HG02642 (cell line): Measurements from ENCODE around the gene PANK4.

Source experiments
- ATAC-seq: cut with Tn5 transposase; IDR thresholded peaks from one replicate; pipeline ENCODE4 v1.9.1; 2021; ENCODE audit warnings: mild to moderate bottlenecking; ENCODE audit not compliant: unreplicated experiment, poor library complexity

Gene PANK4

GRCh38 chr1:2502661-2503553 is 23.5 kb downstream of the PANK4 start:
- no peak for ATAC-seq

- no peak for ATAC-seq
Measured at GRCh38 chr1:2502210-2502609, 24.2 kb downstream of the PANK4 start.

GRCh38 chr1:2501820-2502119 is 24.6 kb downstream of the PANK4 start:
- ATAC-seq: no peak

GRCh38 chr1:2501041-2501819 is 25.2 kb downstream of the PANK4 start:
- no peak for ATAC-seq

- ATAC-seq: no peak
Measured at GRCh38 chr1:2499986-2500596, 26.3 kb downstream of the PANK4 start.

- no peak for ATAC-seq
Measured at GRCh38 chr1:2499260-2499659, 27.1 kb downstream of the PANK4 start.

- no peak for ATAC-seq
Measured at GRCh38 chr1:2498648-2499047, 27.7 kb downstream of the PANK4 start.

- ATAC-seq: no peak
Measured at GRCh38 chr1:2497891-2498290, 28.5 kb downstream of the PANK4 start.

- ATAC-seq: no peak
Measured at GRCh38 chr1:2496746-2497145, 29.6 kb downstream of the PANK4 start.

- no peak for ATAC-seq
Measured at GRCh38 chr1:2496087-2496622, 30.2 kb downstream of the PANK4 start.

- ATAC-seq: no peak
Measured at GRCh38 chr1:2495546-2495945, 30.9 kb downstream of the PANK4 start.

- ATAC-seq: no peak
Measured at GRCh38 chr1:2495026-2495425, 31.4 kb downstream of the PANK4 start.

- no peak for ATAC-seq
Measured at GRCh38 chr1:2494323-2494693, 32.1 kb downstream of the PANK4 start.

- no peak for ATAC-seq
Measured at GRCh38 chr1:2493691-2494322, 32.6 kb downstream of the PANK4 start.

GRCh38 chr1:2493218-2493617 is 33.2 kb downstream of the PANK4 start:
- no peak for ATAC-seq

- ATAC-seq: no peak
Measured at GRCh38 chr1:2492091-2492490, 34.3 kb downstream of the PANK4 start.

- ATAC-seq: no peak
Measured at GRCh38 chr1:2489615-2490014, 36.8 kb downstream of the PANK4 start.

- no peak for ATAC-seq
Measured at GRCh38 chr1:2488688-2489087, 37.7 kb downstream of the PANK4 start.

GRCh38 chr1:2486558-2486957 is 39.8 kb downstream of the PANK4 start:
- no peak for ATAC-seq

GRCh38 chr1:2486041-2486440 is 40.4 kb downstream of the PANK4 start:
- no peak for ATAC-seq

- ATAC-seq: no peak
Measured at GRCh38 chr1:2483970-2484369, 42.4 kb downstream of the PANK4 start.
